ENCODE measurements around the gene MRTFA. TPM values are rescaled to one million over a fixed set of nuclear protein-coding genes. Genes with fewer than 3 reads are reported as not detected.

Gene MRTFA
- total RNA-seq, 1 experiment from 2014 or later, result 28.0 TPM

GRCh38 chr22:40432157-40432556 lies 204.4 kb downstream of the MRTFA start:
- no peak overlapping the region for H2AFZ ChIP-seq (ENCODE audit: low read depth, low read length, poor library complexity, severe bottlenecking)
- H3K4me2 ChIP-seq (ENCODE audit: low read length), result no peak overlapping the region
- no peaks in the 10 kb centered on the region for H3K9me2 ChIP-seq (ENCODE audit: insufficient read depth)
- no peak overlapping the region for H3K27ac ChIP-seq (ENCODE audit: low read depth, low read length)
- no peaks in the 10 kb centered on the region for H3K27me3 ChIP-seq (ENCODE audit: insufficient read depth, low read length)
- ChIA-PET CTCF (no interaction called here), RAD21 (ENCODE audit: low non-redundant PET in 1 of 2, low total read pairs in 2 of 2, uncharacterized antibody in 2 of 2, unreplicated experiment in 2 of 2) (no interaction called here), POLR2A (no interaction called here)
- no peaks in the 10 kb centered on the region for H4K20me1 ChIP-seq (ENCODE audit: insufficient read depth)
- ATAC-seq, result no peak
- intact Hi-C loops (cut with micrococcal nuclease), result loop anchor here (10.0 kb wide), 1 partner anchor 333 kb away; no protein-coding TSS in a partner anchor
- H3K36me3 ChIP-seq (ENCODE audit: control insufficient read depth in 1 of 2, insufficient read depth in 2 of 2, low read length in 2 of 2), result peaks cover 0 to 4% of the 10 kb centered on the region in 2 experiments; a peak in 1 of 4 replicates
- TF ChIP-seq JUND (IDR thresholded peaks at IDR 0.05) (no peak), ZNF274 (IDR thresholded peaks at IDR 0.05; ENCODE audit: low read depth, low read length) (no peak), POLR2AphosphoS5 (IDR thresholded peaks at IDR 0.05; ENCODE audit: low read depth, low read length) (no peak), CBX3 (IDR thresholded peaks at IDR 0.05; ENCODE audit: low read depth) (no peak), YY1 (IDR thresholded peaks at IDR 0.05; ENCODE audit: extremely low read depth, insufficient replicate concordance, low read depth, low read length) (no peak), SP1 (IDR thresholded peaks at IDR 0.05; ENCODE audit: low read depth) (no peak), TCF7L2 (IDR thresholded peaks at IDR 0.05; ENCODE audit: borderline replicate concordance, extremely low read depth, insufficient read depth, insufficient read length) (no peak), POLR2A (IDR thresholded peaks at IDR 0.05; ENCODE audit: borderline replicate concordance, extremely low read depth, insufficient read depth, insufficient read length) (no peak), CTCF (IDR thresholded peaks at IDR 0.05 in 2 of 3, conservative IDR thresholded peaks at IDR 0.05 in 1 of 3; ENCODE audit: borderline replicate concordance in 1 of 3, insufficient read depth in 1 of 3, low read depth in 2 of 3, low read length in 2 of 3) (no peak)
- H3K4me1 ChIP-seq (ENCODE audit: control insufficient read depth in 1 of 2, insufficient read depth in 2 of 2, low read length in 2 of 2), result peaks cover 0 to 2% of the 10 kb centered on the region in 2 experiments; a peak in 1 of 4 replicates
- H3K9ac ChIP-seq (ENCODE audit: low read length), result no peak overlapping the region
- H3K4me3 ChIP-seq (replicated peaks in 1 of 2; ENCODE audit: low read depth in 1 of 2, low read length in 2 of 2), result no peak overlapping the region
- no peaks in the 10 kb centered on the region for H3K9me3 ChIP-seq (ENCODE audit: control insufficient read depth in 1 of 2, insufficient read depth in 1 of 2, low read depth in 1 of 2, low read length in 2 of 2)
- DNase-seq (ENCODE audit: low read depth, low spot score), result no peak
- H3K79me2 ChIP-seq (ENCODE audit: insufficient read depth, low read length), result 0 out of 2 replicates have a peak, but pooled peaks cover 3% of the 10 kb centered on the region
- no TSS peak for BruUV-seq (replicated peaks)
